ENCODE measurements around the gene PPFIA2.

DNA sequence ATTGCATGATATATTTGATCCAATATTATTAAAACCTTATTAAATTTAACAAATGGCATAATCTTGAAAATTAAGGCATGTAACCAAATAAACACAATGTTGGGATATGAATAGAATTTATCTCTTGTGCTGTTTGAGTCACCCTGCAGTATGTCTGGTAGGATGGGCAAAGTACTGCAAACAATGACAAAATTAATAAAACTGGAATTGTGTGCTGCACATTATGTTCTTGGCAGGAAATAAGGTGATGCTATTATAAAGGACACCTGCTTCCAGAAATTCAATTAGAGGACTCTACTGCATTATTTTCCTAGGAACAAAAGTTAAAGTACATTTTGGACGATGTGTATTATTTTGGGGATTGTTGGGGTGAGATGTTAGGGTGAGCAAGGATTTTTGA lies 132.7 kb downstream of the PPFIA2 start:
- no peak for TF ChIP-seq CTCF (IDR thresholded peaks at IDR 0.05)
- TF ChIP-seq POLR2A (IDR thresholded peaks at IDR 0.05): no peak
